ENCODE data around the gene MAP1A.

DNA sequence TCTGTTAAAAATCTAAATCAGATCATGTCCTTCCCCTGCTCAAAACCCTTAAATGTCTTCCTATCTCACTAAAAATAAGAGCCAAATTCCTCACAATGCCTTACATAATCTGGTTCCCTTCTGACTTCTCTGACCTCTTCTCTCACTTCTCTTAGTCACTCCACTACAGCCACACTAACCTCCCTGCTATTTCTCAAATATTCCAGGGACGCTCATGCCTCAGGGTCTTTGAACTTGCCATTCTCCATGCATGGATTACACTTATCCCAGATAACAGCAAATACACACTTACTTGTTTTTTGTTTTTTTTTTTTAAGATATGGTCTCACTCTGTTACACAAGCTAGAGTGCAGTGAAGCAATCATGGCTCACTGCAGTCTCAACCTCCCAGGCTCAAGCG is 33.0 kb upstream of the MAP1A start:
- TF ChIP-seq, protein P1, sequence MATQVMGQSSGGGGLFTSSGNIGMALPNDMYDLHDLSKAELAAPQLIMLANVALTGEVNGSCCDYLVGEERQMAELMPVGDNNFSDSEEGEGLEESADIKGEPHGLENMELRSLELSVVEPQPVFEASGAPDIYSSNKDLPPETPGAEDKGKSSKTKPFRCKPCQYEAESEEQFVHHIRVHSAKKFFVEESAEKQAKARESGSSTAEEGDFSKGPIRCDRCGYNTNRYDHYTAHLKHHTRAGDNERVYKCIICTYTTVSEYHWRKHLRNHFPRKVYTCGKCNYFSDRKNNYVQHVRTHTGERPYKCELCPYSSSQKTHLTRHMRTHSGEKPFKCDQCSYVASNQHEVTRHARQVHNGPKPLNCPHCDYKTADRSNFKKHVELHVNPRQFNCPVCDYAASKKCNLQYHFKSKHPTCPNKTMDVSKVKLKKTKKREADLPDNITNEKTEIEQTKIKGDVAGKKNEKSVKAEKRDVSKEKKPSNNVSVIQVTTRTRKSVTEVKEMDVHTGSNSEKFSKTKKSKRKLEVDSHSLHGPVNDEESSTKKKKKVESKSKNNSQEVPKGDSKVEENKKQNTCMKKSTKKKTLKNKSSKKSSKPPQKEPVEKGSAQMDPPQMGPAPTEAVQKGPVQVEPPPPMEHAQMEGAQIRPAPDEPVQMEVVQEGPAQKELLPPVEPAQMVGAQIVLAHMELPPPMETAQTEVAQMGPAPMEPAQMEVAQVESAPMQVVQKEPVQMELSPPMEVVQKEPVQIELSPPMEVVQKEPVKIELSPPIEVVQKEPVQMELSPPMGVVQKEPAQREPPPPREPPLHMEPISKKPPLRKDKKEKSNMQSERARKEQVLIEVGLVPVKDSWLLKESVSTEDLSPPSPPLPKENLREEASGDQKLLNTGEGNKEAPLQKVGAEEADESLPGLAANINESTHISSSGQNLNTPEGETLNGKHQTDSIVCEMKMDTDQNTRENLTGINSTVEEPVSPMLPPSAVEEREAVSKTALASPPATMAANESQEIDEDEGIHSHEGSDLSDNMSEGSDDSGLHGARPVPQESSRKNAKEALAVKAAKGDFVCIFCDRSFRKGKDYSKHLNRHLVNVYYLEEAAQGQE (IDR thresholded peaks at IDR 0.05; ENCODE audit: borderline replicate concordance) = no peak
- no peak for TF ChIP-seq CTCF (IDR thresholded peaks at IDR 0.05; ENCODE audit: poor library complexity, severe bottlenecking)

Data from neural cell (in vitro differentiated cells).